ENCODE results near the gene ADARB1.

- TF ChIP-seq, protein P1, sequence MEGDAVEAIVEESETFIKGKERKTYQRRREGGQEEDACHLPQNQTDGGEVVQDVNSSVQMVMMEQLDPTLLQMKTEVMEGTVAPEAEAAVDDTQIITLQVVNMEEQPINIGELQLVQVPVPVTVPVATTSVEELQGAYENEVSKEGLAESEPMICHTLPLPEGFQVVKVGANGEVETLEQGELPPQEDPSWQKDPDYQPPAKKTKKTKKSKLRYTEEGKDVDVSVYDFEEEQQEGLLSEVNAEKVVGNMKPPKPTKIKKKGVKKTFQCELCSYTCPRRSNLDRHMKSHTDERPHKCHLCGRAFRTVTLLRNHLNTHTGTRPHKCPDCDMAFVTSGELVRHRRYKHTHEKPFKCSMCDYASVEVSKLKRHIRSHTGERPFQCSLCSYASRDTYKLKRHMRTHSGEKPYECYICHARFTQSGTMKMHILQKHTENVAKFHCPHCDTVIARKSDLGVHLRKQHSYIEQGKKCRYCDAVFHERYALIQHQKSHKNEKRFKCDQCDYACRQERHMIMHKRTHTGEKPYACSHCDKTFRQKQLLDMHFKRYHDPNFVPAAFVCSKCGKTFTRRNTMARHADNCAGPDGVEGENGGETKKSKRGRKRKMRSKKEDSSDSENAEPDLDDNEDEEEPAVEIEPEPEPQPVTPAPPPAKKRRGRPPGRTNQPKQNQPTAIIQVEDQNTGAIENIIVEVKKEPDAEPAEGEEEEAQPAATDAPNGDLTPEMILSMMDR (conservative IDR thresholded peaks at IDR 0.05; ENCODE audit: low read depth in 2 of 2), result no peak
- TF ChIP-seq REST (IDR thresholded peaks at IDR 0.05; ENCODE audit: unreplicated experiment) (no peak), EZH2phosphoT487 (IDR thresholded peaks at IDR 0.05; ENCODE audit: unreplicated experiment) (no peak), POLR2AphosphoS5 (IDR thresholded peaks at IDR 0.05; ENCODE audit: low read depth) (no peak), CREB1 (CRISPR knock-in tag; IDR thresholded peaks at IDR 0.05; ENCODE audit: low read depth) (no peak)
Observed at GRCh38 chr21:45053561-45054226, 20.7 kb upstream of the ADARB1 start.
